AG04450 (cell line): ENCODE data around the gene MSH2. TPM values are rescaled to one million over a fixed set of nuclear protein-coding genes. Genes with fewer than 3 reads are reported as not detected.
"Not testable (repeated sequence)": the region's sequence is repeated elsewhere in the genome, so short reads cannot be mapped to it uniquely, and the experiment has no call there.

Experiments used
- CTCF ChIA-PET: fragments of 300-600, 350-600 bp; formaldehyde crosslinking; extraction: SDS; loops from one replicate; lab custom pipeline; 2022; ENCODE audit warnings: antibody characterized with exemption, inconsistent platforms; lab: Charles Lee
- POLR2A ChIA-PET: fragments of 350-600 bp; formaldehyde crosslinking; extraction: SDS; loops from one replicate; lab custom pipeline; 2021; ENCODE audit warnings: antibody characterized with exemption, inconsistent platforms; lab: Yijun Ruan, JAX
- DNase-seq: peaks from one replicate; pipeline ENCODE4 v3.0.0-alpha.2; 2011; ENCODE audit warnings: low read depth, low spot score
- H3K27ac ChIP-seq: one replicate; pipeline ENCODE4 v1.5.1; 2012; ENCODE audit warnings: low read depth, low read length, control low read depth
- H3K27me3 ChIP-seq: one replicate; pipeline ENCODE4 v1.6.0; 2012; ENCODE audit warnings: low read length; ENCODE audit not compliant: control insufficient read depth, insufficient read depth
- H3K4me3 ChIP-seq: 2 replicates; pipeline ENCODE4 v1.5.1; 2011; ENCODE audit warnings: mild to moderate bottlenecking, low read depth, low read length, control low read depth
- H3K9me3 ChIP-seq: 2 replicates; pipeline ENCODE4 v1.5.1; 2012; ENCODE audit warnings: low read length; ENCODE audit not compliant: control insufficient read depth, insufficient read depth
- CTCF ChIP-seq: IDR thresholded peaks from 2 replicates; pipeline ENCODE4 v1.5.1; 2011; ENCODE audit warnings: low read depth, low read length, control low read depth, inconsistent platforms
- polyA plus RNA-seq: library from polyadenylated mRNA; depleted of rRNA; stranded (reverse); fragments of >200 nt; gene quantifications from 2 replicates; pipeline ENCODE4 v1.2.3, GENCODE V29; 2011

The MSH2 gene
- polyA plus RNA-seq, 1 experiment = 18.4 TPM

- ChIA-PET POLR2A (no interaction called here), CTCF (no interaction called here)
- no peaks in the 10 kb centered on the region for H3K9me3 ChIP-seq
- TF ChIP-seq CTCF = no peak
- no peak overlapping the region for H3K27ac ChIP-seq
- DNase-seq = no peak
- H3K27me3 ChIP-seq = no peaks in the 10 kb centered on the region
- no peak overlapping the region for H3K4me3 ChIP-seq
Observed at GRCh38 chr2:47359375-47359868, 43.5 kb upstream of the MSH2 start.

DNA sequence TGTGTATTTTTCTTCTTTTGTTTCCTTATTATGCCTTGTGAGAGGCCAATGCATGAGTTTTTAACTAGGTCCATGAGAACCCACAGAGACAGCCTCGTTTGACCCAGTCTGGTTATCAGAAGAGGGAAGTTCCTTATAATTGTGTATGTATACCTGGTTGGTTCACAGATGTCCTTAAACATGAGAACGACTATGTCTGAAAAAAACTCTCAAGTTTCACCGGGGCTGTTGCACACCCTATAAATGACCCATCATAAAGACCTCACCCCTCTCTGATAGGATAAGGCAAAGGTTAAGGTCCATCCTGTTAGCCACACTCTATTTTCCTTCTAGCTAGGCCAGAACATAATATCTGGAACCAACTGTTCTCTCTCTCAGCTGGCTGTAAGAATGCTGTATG is 42.7 kb upstream of the MSH2 start:
- no peak for DNase-seq
- no peak overlapping the region for H3K27ac ChIP-seq
- no peaks in the 10 kb centered on the region for H3K9me3 ChIP-seq
- ChIA-PET CTCF (interaction anchor here (1.0 to 1.8 kb wide), 3 partner anchors 26 to 407 kb away, joined by 3 to 9 read pairs (median 3); no protein-coding TSS in a partner anchor), POLR2A (no interaction called here)
- no peak overlapping the region for H3K4me3 ChIP-seq
- no peaks in the 10 kb centered on the region for H3K27me3 ChIP-seq
- no peak for TF ChIP-seq CTCF

DNA sequence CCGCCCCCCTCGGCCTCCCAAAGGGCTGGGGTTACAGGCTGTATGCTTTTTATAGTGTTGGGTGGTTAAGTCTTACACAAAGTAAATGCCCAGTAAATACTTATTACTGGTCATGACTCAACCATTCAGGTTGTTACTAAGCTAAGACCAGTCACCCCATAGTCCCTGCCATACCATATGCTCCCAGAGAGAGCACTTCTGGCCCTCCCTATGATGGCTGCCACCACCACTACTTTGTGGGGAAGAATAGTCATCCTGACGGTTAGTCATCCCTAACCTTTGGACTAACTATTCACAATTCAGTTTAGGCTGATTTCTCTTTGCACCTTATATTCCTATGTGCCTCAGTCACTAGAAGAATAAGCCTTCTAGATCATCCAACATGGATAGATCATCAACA is 42.0 kb upstream of the MSH2 start:
- peak; percentile 23 for DNase-seq
- no peak for TF ChIP-seq CTCF
- H3K27me3 ChIP-seq = no peaks in the 10 kb centered on the region
- ChIA-PET CTCF (interaction anchor here (1.0 to 1.8 kb wide), 3 partner anchors 26 to 406 kb away, joined by 3 to 9 read pairs (median 3); no protein-coding TSS in a partner anchor), POLR2A (no interaction called here)
- H3K4me3 ChIP-seq = no peak overlapping the region
- H3K27ac ChIP-seq = no peak overlapping the region
- no peaks in the 10 kb centered on the region for H3K9me3 ChIP-seq

- CTCF ChIA-PET = interaction anchor here (1.0 to 1.8 kb wide), 3 partner anchors 26 to 406 kb away, joined by 3 to 9 read pairs (median 3); no protein-coding TSS in a partner anchor
- H3K9me3 ChIP-seq, POLR2A ChIA-PET, H3K4me3 ChIP-seq, H3K27me3 ChIP-seq, H3K27ac ChIP-seq, DNase-seq: not testable (repeated sequence)
Observed at GRCh38 chr2:47361505-47362229, 41.3 kb upstream of the MSH2 start.

GRCh38 chr2:47373747-47374146 is 29.2 kb upstream of the MSH2 start:
- CTCF ChIA-PET = interaction anchor here (1.1 to 1.6 kb wide), 3 partner anchors 15 to 39 kb away, joined by 4 to 10 read pairs (median 6); no protein-coding TSS in a partner anchor
- TF ChIP-seq CTCF = no peak
- POLR2A ChIA-PET = no interaction called here
- no peak overlapping the region for H3K27ac ChIP-seq
- H3K9me3 ChIP-seq = no peaks in the 10 kb centered on the region; the same call in 1 of the 2 replicates
- no peak overlapping the region for H3K4me3 ChIP-seq
- H3K27me3 ChIP-seq = peaks cover 23% of the 10 kb centered on the region
- DNase-seq = no peak
